CD4-positive, alpha-beta T cell (primary cell): ENCODE measurements around the gene COQ8B. TPM values are rescaled to one million over a fixed set of nuclear protein-coding genes. Genes with fewer than 3 reads are reported as not detected.

Experiments
- ATAC-seq: fragments of 200-7000 bp; cut with Tn5 transposase; one replicate; pipeline ENCODE4 v1.10.0; 2022; ENCODE audit warnings: mild to moderate bottlenecking; ENCODE audit not compliant: poor library complexity
- CTCF ChIA-PET: fragments of 350-600 bp; sonication (Branson Sonifier 250); formaldehyde crosslinking; loops from one replicate; lab custom pipeline; 2021; ENCODE audit warnings: antibody characterized with exemption, inconsistent platforms; lab: Charles Lee
- POLR2A ChIA-PET: fragments of 350-600 bp; sonication (Branson Sonifier 250); formaldehyde crosslinking; loops from one replicate; lab custom pipeline; 2021; ENCODE audit warnings: antibody characterized with exemption, inconsistent platforms; lab: Charles Lee
- DNase-seq, 14 experiments: peaks; one replicate each; pipeline ENCODE4 v3.0.0-alpha.2; 2013 to 2020; ENCODE audit warnings: mixed read lengths in 2 of 14
- H3K27ac ChIP-seq, 2 donors: one replicate each; pipeline versions ENCODE4 v1.5.1 to v1.7.0; 2013; ENCODE audit warnings: low read length in 2 of 2, low read depth in 1 of 2, mild to moderate bottlenecking in 1 of 2
- H3K27me3 ChIP-seq, 2 experiments: 1 replicate in 1 of 2; 2 replicates in 1 of 2; pipeline versions ENCODE4 v1.6.1 to v1.7.0; 2013; ENCODE audit warnings: low read length in 2 of 2, control low read depth in 1 of 2, mild to moderate bottlenecking in 1 of 2, moderate library complexity in 1 of 2; ENCODE audit not compliant: insufficient read depth in 2 of 2, control insufficient read depth in 1 of 2
- H3K36me3 ChIP-seq: one replicate; pipeline ENCODE4 v1.6.1; 2013; ENCODE audit warnings: low read length, control low read depth; ENCODE audit not compliant: insufficient read depth
- H3K4me1 ChIP-seq: one replicate; pipeline ENCODE4 v1.6.1; 2013; ENCODE audit warnings: low read length, control low read depth; ENCODE audit not compliant: insufficient read depth
- H3K4me3 ChIP-seq: one replicate; pipeline ENCODE4 v1.5.1; 2013; ENCODE audit warnings: mild to moderate bottlenecking, low read length, moderate library complexity
- H3K9me3 ChIP-seq, 2 experiments: 1 replicate in 1 of 2; 2 replicates in 1 of 2; pipeline versions ENCODE4 v1.6.1 to v1.7.0; 2013; ENCODE audit warnings: low read length in 2 of 2, mild to moderate bottlenecking in 2 of 2, control low read depth in 1 of 2, moderate library complexity in 1 of 2; ENCODE audit not compliant: control insufficient read depth in 1 of 2, insufficient read depth in 1 of 2
- H3K27ac Mint-ChIP-seq: one replicate; pipeline ENCODE4 v1.8.0; 2020; ENCODE audit warnings: mixed read lengths
- H3K27me3 Mint-ChIP-seq: one replicate; pipeline ENCODE4 v1.8.0; 2021; ENCODE audit warnings: mixed read lengths
- H3K36me3 Mint-ChIP-seq: one replicate; pipeline ENCODE4 v1.8.0; 2021; ENCODE audit warnings: low read depth, mixed read lengths
- H3K4me1 Mint-ChIP-seq: one replicate; pipeline ENCODE4 v1.8.0; 2021; ENCODE audit warnings: low read depth, mixed read lengths
- H3K4me3 Mint-ChIP-seq: one replicate; pipeline ENCODE4 v1.8.0; 2020; ENCODE audit warnings: mild to moderate bottlenecking, mixed read lengths
- H3K9me3 Mint-ChIP-seq: one replicate; pipeline ENCODE4 v1.8.0; 2020; ENCODE audit warnings: mixed read lengths
- CTCF ChIP-seq: fragments of 200-600 bp; IDR thresholded peaks from one replicate; pipeline ENCODE4 v1.8.0; 2022; ENCODE audit warnings: antibody characterized with exemption, mild to moderate bottlenecking
- intact Hi-C, 2 experiments: fragments of 100-400 bp; cut with DNase I in 1 of 2; cut with micrococcal nuclease in 1 of 2; formaldehyde crosslinking; loops; one replicate each; pipeline versions ENCODE4 v1.15.1 to v1.9.0; 2023 to 2025; cut with DNase I, micrococcal nuclease
- total RNA-seq, 174 experiments: library from RNA in 2 of 174; stranded (reverse) in 2 of 174; gene quantifications; one replicate each; pipeline ENCODE4 v1.2.3 and lab custom pipeline; 2021 to 2026

Gene COQ8B
- total RNA-seq, 2 experiments from 2014 or later: 16.4 to 18.3 TPM

GRCh38 chr19:40685563-40685962, 31.1 kb downstream of the COQ8B start:
- DNase-seq: no peak
- Histone ChIP-seq H3K4me1 (peaks cover 10% of the 10 kb centered on the region), H3K4me3 (no peak overlapping the region), H3K27me3 (no peaks in the 10 kb centered on the region), H3K9me3 (no peaks in the 10 kb centered on the region), H3K36me3 (peaks cover 9% of the 10 kb centered on the region), H3K27ac (no peak overlapping the region)
- no peak for TF ChIP-seq CTCF
- ChIA-PET CTCF (no interaction called here), POLR2A (no interaction called here)
- Mint-ChIP-seq H3K27me3 (no peaks in the 10 kb centered on the region), H3K4me1 (peaks cover 1% of the 10 kb centered on the region), H3K4me3 (no peak overlapping the region), H3K27ac (no peak overlapping the region), H3K9me3 (no peaks in the 10 kb centered on the region), H3K36me3 (peaks cover 6% of the 10 kb centered on the region)
- ATAC-seq: no peak
- intact Hi-C loops: no loop called here

GRCh38 chr19:40685016-40685526, 31.6 kb downstream of the COQ8B start:
- POLR2A ChIA-PET: no interaction called here
- no peak for DNase-seq
- no peak overlapping the region for H3K27ac Mint-ChIP-seq
- H3K27me3 Mint-ChIP-seq: no peaks in the 10 kb centered on the region
- TF ChIP-seq CTCF: no peak
- peaks cover 9% of the 10 kb centered on the region for H3K36me3 ChIP-seq
- intact Hi-C loops: no loop called here
- no peak overlapping the region for H3K27ac ChIP-seq
- H3K27me3 ChIP-seq: no peaks in the 10 kb centered on the region
- H3K36me3 Mint-ChIP-seq: peaks cover 6% of the 10 kb centered on the region
- H3K4me3 ChIP-seq: no peak overlapping the region
- ATAC-seq: no peak
- no peaks in the 10 kb centered on the region for H3K4me1 Mint-ChIP-seq
- H3K4me3 Mint-ChIP-seq: no peak overlapping the region
- no peaks in the 10 kb centered on the region for H3K9me3 ChIP-seq
- peaks cover 8% of the 10 kb centered on the region for H3K4me1 ChIP-seq
- no peaks in the 10 kb centered on the region for H3K9me3 Mint-ChIP-seq
- CTCF ChIA-PET: no interaction called here

- Histone ChIP-seq H3K27me3 (no peaks in the 10 kb centered on the region), H3K36me3 (peaks cover 9% of the 10 kb centered on the region), H3K4me3 (no peak overlapping the region), H3K27ac (no peak overlapping the region), H3K9me3 (no peaks in the 10 kb centered on the region), H3K4me1 (peaks cover under 1% of the 10 kb centered on the region)
- CTCF ChIA-PET: no interaction called here
- Mint-ChIP-seq H3K4me1 (no peaks in the 10 kb centered on the region), H3K9me3 (no peaks in the 10 kb centered on the region), H3K27me3 (no peaks in the 10 kb centered on the region), H3K4me3 (no peak overlapping the region), H3K27ac (no peak overlapping the region), H3K36me3 (peaks cover 13% of the 10 kb centered on the region)
- intact Hi-C loops: no loop called here
- POLR2A ChIA-PET: no interaction called here
- no peak for TF ChIP-seq CTCF
- ATAC-seq (no peak), DNase-seq (no peak)
Observed at GRCh38 chr19:40684280-40684679, 32.4 kb downstream of the COQ8B start.
